Measurements from ENCODE around the gene SERPINE1.

GRCh38 chr7:101180130-101180755 lies 53.3 kb downstream of the SERPINE1 start, which contains the start of gene NAT16:
- TF ChIP-seq CTCF (conservative IDR thresholded peaks at IDR 0.05 in 1 of 2, IDR thresholded peaks at IDR 0.05 in 1 of 2; ENCODE audit: extremely low read depth in 1 of 2, insufficient read depth in 1 of 2, low read depth in 1 of 2, low read length in 2 of 2) (no peak), EZH2 (IDR thresholded peaks at IDR 0.05; ENCODE audit: borderline replicate concordance, low read length) (peak; percentile 91)
